Measurements from ENCODE around the gene DYRK1A.

DYRK1A gene

DNA sequence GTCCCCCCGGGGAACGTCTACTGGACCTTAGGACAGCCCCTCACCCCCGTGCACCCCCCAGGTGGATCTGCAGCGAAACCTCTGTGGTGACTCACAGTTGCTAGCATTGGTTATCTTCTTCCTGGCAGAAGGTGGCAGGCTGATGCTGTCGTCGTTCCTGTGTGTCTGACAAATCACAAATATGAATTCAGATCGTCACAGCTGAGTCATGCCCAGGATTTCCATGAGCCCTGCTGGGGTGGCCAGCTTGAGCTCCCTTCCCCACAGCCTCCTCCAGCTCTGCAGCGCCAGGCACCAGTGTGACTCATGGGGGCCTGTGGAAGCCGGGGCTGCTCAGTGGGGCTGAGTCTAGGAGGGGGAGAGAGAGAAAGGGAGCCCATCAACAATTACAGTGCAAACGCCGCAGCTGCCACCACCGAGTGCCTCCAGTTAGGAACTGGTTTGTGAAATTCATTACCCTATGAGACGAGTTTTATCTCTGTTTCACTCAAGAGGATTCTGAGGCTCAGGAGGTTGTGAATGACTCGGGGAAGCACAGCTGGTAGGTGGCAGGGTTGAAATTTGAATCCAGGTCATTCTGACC is 197.9 kb downstream of the DYRK1A start:
- Histone ChIP-seq H3K9me3 (ENCODE audit: control extremely low read depth in 1 of 5, control insufficient read depth in 4 of 5, insufficient read depth in 2 of 5, low read depth in 1 of 5, low read length in 4 of 5) (no peaks in the 10 kb centered on the region), H3K27me3 (replicated peaks in 2 of 5; ENCODE audit: control insufficient read depth in 4 of 5, insufficient read depth in 5 of 5, low read length in 4 of 5) (no peaks in the 10 kb centered on the region), H3K27ac (ENCODE audit: insufficient read depth in 1 of 2, low read depth in 1 of 2, low read length in 2 of 2, poor library complexity in 1 of 2, severe bottlenecking in 2 of 2) (peak overlapping the region; percentile 97 to 99), H3K4me1 (ENCODE audit: control extremely low read depth in 1 of 4, control insufficient read depth in 4 of 4, insufficient read depth in 4 of 4, low read length in 3 of 4) (peaks cover 4 to 36% (median 30%) of the 10 kb centered on the region in 4 experiments), H3K4me3 (ENCODE audit: control insufficient read depth in 1 of 7, extremely low read depth in 1 of 7, insufficient read depth in 4 of 7, low read depth in 2 of 7, low read length in 6 of 7) (peak overlapping the region; percentile 51 to 93 (median 74)), H3K36me3 (ENCODE audit: control insufficient read depth in 4 of 4, insufficient read depth in 4 of 4, low read length in 3 of 4) (no peaks in the 10 kb centered on the region)
- WGBS (ENCODE audit: insufficient coverage): 7% methylated on average over 8 of the region's 14 CpGs
- ChIA-PET POLR2A (interaction anchor here (0.6 to 1.5 kb wide), 4 partner anchors 9 to 68 kb away, joined by 3 to 7 read pairs (median 6); no protein-coding TSS in a partner anchor), CTCF (interaction anchor here (0.7 to 3.0 kb wide), 14 partner anchors 8 to 334 kb away, joined by 3 to 18 read pairs (median 4); no protein-coding TSS in a partner anchor)
- peak; percentile 99 to 100 (median 100) for DNase-seq

DNA sequence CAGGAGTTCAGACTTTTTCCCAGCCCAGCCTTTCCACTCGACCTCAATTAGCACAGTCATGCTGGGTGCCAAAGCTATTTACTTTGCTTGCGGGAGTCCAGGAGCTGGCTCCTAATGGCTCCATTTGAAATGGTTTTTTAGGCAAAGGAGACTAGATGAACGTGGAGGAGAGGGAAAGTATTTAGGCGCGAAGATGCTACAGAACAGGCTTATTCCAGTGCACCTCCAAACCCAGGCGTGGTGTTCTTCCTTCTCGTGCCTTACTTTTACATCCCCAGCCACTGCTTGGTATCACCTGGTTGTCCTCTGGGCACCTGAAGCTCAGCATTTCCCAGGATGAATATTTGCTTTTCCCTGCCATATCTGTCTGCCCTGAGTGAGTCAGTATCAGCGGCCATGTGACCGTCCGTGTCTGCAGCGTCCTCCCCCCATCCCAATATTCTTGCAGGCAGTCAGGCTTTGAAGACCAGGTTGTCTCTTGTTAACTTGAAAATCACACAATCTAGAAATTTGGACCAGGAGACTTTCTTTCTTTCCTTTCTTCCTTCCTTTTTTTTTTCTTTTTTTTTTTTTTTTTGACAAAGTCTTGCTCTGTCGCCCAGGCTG is 198.5 kb downstream of the DYRK1A start:
- peak overlapping the region in 6 of 7 experiments; percentile 12 to 93 (median 72) for H3K4me3 ChIP-seq (ENCODE audit: control insufficient read depth in 1 of 7, extremely low read depth in 1 of 7, insufficient read depth in 4 of 7, low read depth in 2 of 7, low read length in 6 of 7)
- H3K36me3 ChIP-seq (ENCODE audit: control insufficient read depth in 4 of 4, insufficient read depth in 4 of 4, low read length in 3 of 4): no peaks in the 10 kb centered on the region
- no peaks in the 10 kb centered on the region for H3K9me3 ChIP-seq (ENCODE audit: control extremely low read depth in 1 of 5, control insufficient read depth in 4 of 5, insufficient read depth in 2 of 5, low read depth in 1 of 5, low read length in 4 of 5)
- H3K27ac ChIP-seq (ENCODE audit: insufficient read depth in 1 of 2, low read depth in 1 of 2, low read length in 2 of 2, poor library complexity in 1 of 2, severe bottlenecking in 2 of 2): peak overlapping the region; percentile 85 to 97
- 71% methylated on average over 12 of the region's 12 CpGs for WGBS (ENCODE audit: insufficient coverage)
- H3K4me1 ChIP-seq (ENCODE audit: control extremely low read depth in 1 of 4, control insufficient read depth in 4 of 4, insufficient read depth in 4 of 4, low read length in 3 of 4): peaks cover 4 to 36% (median 30%) of the 10 kb centered on the region in 4 experiments
- DNase-seq: no peak
- ChIA-PET CTCF (interaction anchor here (0.6 to 3.0 kb wide), 10 partner anchors 8 to 407 kb away, joined by 3 to 18 read pairs (median 4); no protein-coding TSS in a partner anchor), POLR2A (interaction anchor here (0.7 to 1.5 kb wide), 2 partner anchors 62 to 68 kb away, joined by 6 to 7 read pairs; no protein-coding TSS in a partner anchor)
- no peaks in the 10 kb centered on the region for H3K27me3 ChIP-seq (replicated peaks in 2 of 5; ENCODE audit: control insufficient read depth in 4 of 5, insufficient read depth in 5 of 5, low read length in 4 of 5)

DNA sequence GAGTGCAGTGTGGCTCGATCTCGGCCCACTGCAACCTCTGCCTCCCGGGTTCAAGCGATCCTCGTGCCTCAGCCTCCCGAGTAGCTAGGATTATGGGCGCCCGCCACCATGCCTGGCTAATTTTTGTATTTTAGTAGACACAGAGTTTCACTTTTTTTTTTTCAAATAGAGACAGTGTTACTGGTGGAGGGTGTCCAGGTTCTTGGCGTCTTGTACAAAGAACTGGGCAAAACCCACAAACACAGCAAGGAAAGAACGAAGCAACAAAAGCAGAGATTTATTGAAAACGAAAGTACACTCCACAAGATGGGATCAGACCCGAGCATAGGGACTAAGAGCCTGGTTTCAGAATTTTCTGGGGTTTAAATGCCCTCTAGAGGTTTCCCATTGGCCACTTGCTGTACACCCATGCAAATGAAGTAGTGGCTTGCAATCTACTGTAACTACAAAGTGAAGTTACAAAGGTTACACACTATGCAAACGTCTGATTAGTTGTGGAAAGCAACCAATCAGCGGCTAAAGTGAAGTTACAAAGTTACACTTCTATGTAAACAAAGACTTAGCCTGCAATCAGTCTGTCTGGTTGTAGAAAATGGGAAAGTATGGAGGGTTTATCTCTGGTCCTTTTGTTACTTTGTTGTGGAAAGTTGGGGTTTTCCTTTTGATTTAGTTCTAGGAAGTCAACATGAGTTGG is 199.1 kb downstream of the DYRK1A start:
- peaks cover 4 to 36% (median 30%) of the 10 kb centered on the region in 4 experiments for H3K4me1 ChIP-seq (ENCODE audit: control extremely low read depth in 1 of 4, control insufficient read depth in 4 of 4, insufficient read depth in 4 of 4, low read length in 3 of 4)
- peak; percentile 40 to 68 (median 58) for DNase-seq

DNA sequence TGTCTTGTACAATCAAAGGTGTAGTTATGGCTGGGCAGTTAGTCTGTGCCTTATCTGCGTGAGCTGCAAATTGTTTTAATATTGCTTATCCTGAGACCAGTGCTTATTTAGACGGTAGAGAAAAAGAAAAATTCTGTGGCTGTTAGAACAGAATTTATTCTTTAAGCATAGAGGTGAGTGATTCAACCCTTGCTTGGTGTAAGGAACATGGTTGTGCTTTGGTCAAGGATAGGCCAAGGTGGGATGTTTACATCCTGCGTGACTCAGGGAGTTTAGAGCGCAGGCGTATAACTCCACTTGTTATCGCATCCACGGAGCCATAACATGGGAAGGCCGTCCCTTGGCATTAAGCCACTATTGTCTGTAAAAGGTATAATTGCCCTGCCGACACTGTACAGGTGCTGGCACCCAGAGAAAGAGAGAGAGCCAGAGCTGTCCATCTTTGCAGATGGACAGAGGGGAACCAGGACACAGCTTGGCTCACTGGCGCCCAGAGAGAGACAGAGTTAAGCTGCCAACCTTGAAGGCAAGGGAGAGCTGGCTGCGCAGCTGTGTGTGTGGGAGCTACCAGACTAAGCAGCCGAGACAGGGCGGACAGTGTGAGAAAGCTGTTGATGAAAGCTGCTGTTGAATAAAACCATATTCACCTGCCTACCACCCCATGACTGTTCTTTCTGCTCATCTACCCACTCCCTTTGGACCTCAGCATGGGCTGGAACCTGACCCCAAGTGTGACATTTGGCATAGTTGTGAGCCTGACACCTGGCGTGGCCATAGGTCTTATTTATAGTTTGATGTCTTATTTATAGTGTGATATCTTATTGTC is 200.4 kb downstream of the DYRK1A start:
- DNase-seq: no peak
- 97% methylated on average over 10 of the region's 14 CpGs for WGBS (ENCODE audit: insufficient coverage)
- ChIA-PET POLR2A (no interaction called here), CTCF (interaction anchor here (0.7 to 2.6 kb wide), 4 partner anchors 12 to 81 kb away, joined by 3 to 11 read pairs (median 3); no protein-coding TSS in a partner anchor)
- H3K4me1 ChIP-seq (ENCODE audit: control extremely low read depth in 1 of 4, control insufficient read depth in 4 of 4, insufficient read depth in 4 of 4, low read length in 3 of 4): peaks cover 4 to 36% (median 30%) of the 10 kb centered on the region in 4 experiments
- no peak overlapping the region for H3K4me3 ChIP-seq (ENCODE audit: control insufficient read depth in 1 of 7, extremely low read depth in 1 of 7, insufficient read depth in 4 of 7, low read depth in 2 of 7, low read length in 6 of 7)
- H3K36me3 ChIP-seq (ENCODE audit: control insufficient read depth in 4 of 4, insufficient read depth in 4 of 4, low read length in 3 of 4): no peaks in the 10 kb centered on the region
- H3K27ac ChIP-seq (ENCODE audit: insufficient read depth in 1 of 2, low read depth in 1 of 2, low read length in 2 of 2, poor library complexity in 1 of 2, severe bottlenecking in 2 of 2): no peak overlapping the region
- H3K9me3 ChIP-seq (ENCODE audit: control extremely low read depth in 1 of 5, control insufficient read depth in 4 of 5, insufficient read depth in 2 of 5, low read depth in 1 of 5, low read length in 4 of 5): no peaks in the 10 kb centered on the region
- no peaks in the 10 kb centered on the region for H3K27me3 ChIP-seq (replicated peaks in 2 of 5; ENCODE audit: control insufficient read depth in 4 of 5, insufficient read depth in 5 of 5, low read length in 4 of 5)

More for the DNA sequence above, 199.1 kb downstream of the DYRK1A start:
- Histone ChIP-seq H3K4me3 (ENCODE audit: control insufficient read depth in 1 of 7, extremely low read depth in 1 of 7, insufficient read depth in 4 of 7, low read depth in 2 of 7, low read length in 6 of 7) (peak overlapping the region in 3 of 7 experiments; percentile 33 to 83 (median 62)), H3K27me3 (replicated peaks in 2 of 5; ENCODE audit: control insufficient read depth in 4 of 5, insufficient read depth in 5 of 5, low read length in 4 of 5) (no peaks in the 10 kb centered on the region), H3K27ac (ENCODE audit: insufficient read depth in 1 of 2, low read depth in 1 of 2, low read length in 2 of 2, poor library complexity in 1 of 2, severe bottlenecking in 2 of 2) (no peak overlapping the region), H3K9me3 (ENCODE audit: control extremely low read depth in 1 of 5, control insufficient read depth in 4 of 5, insufficient read depth in 2 of 5, low read depth in 1 of 5, low read length in 4 of 5) (no peaks in the 10 kb centered on the region), H3K36me3 (ENCODE audit: control insufficient read depth in 4 of 4, insufficient read depth in 4 of 4, low read length in 3 of 4) (no peaks in the 10 kb centered on the region)
- WGBS (ENCODE audit: insufficient coverage): 82% methylated on average over 11 of the region's 14 CpGs
- ChIA-PET POLR2A (interaction anchor here (0.7 kb wide), 1 partner anchor 62 kb away, joined by 6 read pairs; no protein-coding TSS in a partner anchor), CTCF (interaction anchor here (0.6 to 3.0 kb wide), 5 partner anchors 10 to 408 kb away, joined by 3 to 13 read pairs (median 7); no protein-coding TSS in a partner anchor)

DNA sequence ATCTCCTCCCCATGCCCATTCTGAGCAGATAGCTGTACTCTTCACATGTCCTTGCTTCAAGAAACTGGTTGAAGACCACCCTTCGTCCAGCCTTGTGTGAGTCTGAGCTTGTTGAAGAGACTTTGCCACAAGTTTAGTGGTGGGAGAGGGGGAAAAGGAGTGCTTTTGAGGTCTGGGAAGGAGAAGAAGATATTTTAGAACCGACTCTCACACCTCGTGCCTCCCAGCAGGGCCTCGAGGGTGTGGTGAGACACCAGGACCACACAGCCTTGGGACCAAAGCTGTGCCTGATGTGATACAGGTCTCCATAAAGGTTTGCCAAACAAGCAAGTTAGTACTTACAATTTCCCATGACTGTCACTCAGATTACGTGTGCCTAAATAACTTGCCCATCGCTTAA is 201.8 kb downstream of the DYRK1A start:
- ChIA-PET POLR2A (interaction anchor here (0.6 kb wide), 1 partner anchor 130 kb away, joined by 6 read pairs; no protein-coding TSS in a partner anchor), CTCF (interaction anchor here (0.9 to 2.6 kb wide), 3 partner anchors 11 to 56 kb away, joined by 3 to 11 read pairs (median 3); no protein-coding TSS in a partner anchor)
- no peak overlapping the region for H3K4me3 ChIP-seq (ENCODE audit: control insufficient read depth in 1 of 7, extremely low read depth in 1 of 7, insufficient read depth in 4 of 7, low read depth in 2 of 7, low read length in 6 of 7)
- no peaks in the 10 kb centered on the region for H3K36me3 ChIP-seq (ENCODE audit: control insufficient read depth in 4 of 4, insufficient read depth in 4 of 4, low read length in 3 of 4)
- 94% methylated on average over 6 of the region's 6 CpGs for WGBS (ENCODE audit: insufficient coverage)
- H3K27ac ChIP-seq (ENCODE audit: insufficient read depth in 1 of 2, low read depth in 1 of 2, low read length in 2 of 2, poor library complexity in 1 of 2, severe bottlenecking in 2 of 2): no peak overlapping the region
- no peaks in the 10 kb centered on the region for H3K27me3 ChIP-seq (replicated peaks in 2 of 5; ENCODE audit: control insufficient read depth in 4 of 5, insufficient read depth in 5 of 5, low read length in 4 of 5)
- no peak for DNase-seq
- H3K4me1 ChIP-seq (ENCODE audit: control extremely low read depth in 1 of 4, control insufficient read depth in 4 of 4, insufficient read depth in 4 of 4, low read length in 3 of 4): peaks cover 4 to 23% (median 18%) of the 10 kb centered on the region in 4 experiments
- no peaks in the 10 kb centered on the region for H3K9me3 ChIP-seq (ENCODE audit: control extremely low read depth in 1 of 5, control insufficient read depth in 4 of 5, insufficient read depth in 2 of 5, low read depth in 1 of 5, low read length in 4 of 5)

DNA sequence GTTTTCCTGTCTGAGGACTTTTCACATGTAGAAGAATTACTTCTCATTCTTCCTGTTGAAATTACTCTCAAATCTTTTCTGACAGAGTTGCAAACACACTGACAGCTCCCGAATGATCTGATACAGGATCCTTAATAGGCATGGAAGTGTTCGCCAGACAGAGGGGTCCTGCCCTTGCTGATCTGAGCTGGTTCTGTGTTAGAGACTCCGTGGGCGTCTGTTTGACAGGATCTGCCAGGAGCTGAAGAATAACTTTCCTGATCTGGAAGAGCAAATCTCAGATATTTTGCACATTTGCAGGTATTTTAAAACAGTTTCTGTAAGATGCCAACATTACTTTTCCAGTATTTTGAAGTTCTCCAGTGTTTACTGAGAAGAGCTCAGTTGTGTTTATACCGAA is 202.3 kb downstream of the DYRK1A start:
- DNase-seq: no peak
- no peaks in the 10 kb centered on the region for H3K27me3 ChIP-seq (replicated peaks in 2 of 5; ENCODE audit: control insufficient read depth in 4 of 5, insufficient read depth in 5 of 5, low read length in 4 of 5)
- H3K4me1 ChIP-seq (ENCODE audit: control extremely low read depth in 1 of 4, control insufficient read depth in 4 of 4, insufficient read depth in 4 of 4, low read length in 3 of 4): peaks cover 4 to 20% (median 16%) of the 10 kb centered on the region in 4 experiments
- no peak overlapping the region for H3K4me3 ChIP-seq (ENCODE audit: control insufficient read depth in 1 of 7, extremely low read depth in 1 of 7, insufficient read depth in 4 of 7, low read depth in 2 of 7, low read length in 6 of 7)
- no peak overlapping the region for H3K27ac ChIP-seq (ENCODE audit: insufficient read depth in 1 of 2, low read depth in 1 of 2, low read length in 2 of 2, poor library complexity in 1 of 2, severe bottlenecking in 2 of 2)
- no peaks in the 10 kb centered on the region for H3K36me3 ChIP-seq (ENCODE audit: control insufficient read depth in 4 of 4, insufficient read depth in 4 of 4, low read length in 3 of 4)
- no peaks in the 10 kb centered on the region for H3K9me3 ChIP-seq (ENCODE audit: control extremely low read depth in 1 of 5, control insufficient read depth in 4 of 5, insufficient read depth in 2 of 5, low read depth in 1 of 5, low read length in 4 of 5)
- WGBS (ENCODE audit: insufficient coverage): 94% methylated on average over 5 of the region's 5 CpGs
- POLR2A ChIA-PET: interaction anchor here (0.6 kb wide), 1 partner anchor 129 kb away, joined by 6 read pairs; no protein-coding TSS in a partner anchor
- CTCF ChIA-PET: interaction anchor here (2.6 kb wide), 1 partner anchor 10 kb away, joined by 11 read pairs; no protein-coding TSS in a partner anchor
